OCI-LY3 (cell line): ENCODE data around the gene MLXIPL.

Experiments
- CTCF ChIP-seq: fragments of 200-600, 300-600 bp; sonication (generic); IDR thresholded peaks from 2 replicates; pipeline ENCODE4 v1.5.1; 2014; ENCODE audit warnings: antibody characterized with exemption, low read length, low read depth
- EZH2phosphoT487 ChIP-seq: fragments of 200-600 bp; shearing (Covaris generic); IDR thresholded peaks from 2 replicates; pipeline ENCODE4 v1.6.1; 2018; ENCODE audit warnings: antibody characterized with exemption, mixed run types, low read depth

- peak; percentile 25; the same call in 1 of the 2 replicates for TF ChIP-seq CTCF
- TF ChIP-seq EZH2phosphoT487, result no peak
Observed at GRCh38 chr7:73615886-73616285, 8.4 kb downstream of the MLXIPL start.
